ENCODE measurements around the gene ZSCAN26. TPM values are rescaled to one million over a fixed set of nuclear protein-coding genes. Genes with fewer than 3 reads are reported as not detected.
"Not testable (repeated sequence)": the region's sequence is repeated elsewhere in the genome, so short reads cannot be mapped to it uniquely, and the experiment has no call there.

ZSCAN26 gene
- total and polyA plus RNA-seq, 2 donors (not counting 1 experiment from before 2014, with no cell fraction given): 17.9 to 29.3 TPM

DNA sequence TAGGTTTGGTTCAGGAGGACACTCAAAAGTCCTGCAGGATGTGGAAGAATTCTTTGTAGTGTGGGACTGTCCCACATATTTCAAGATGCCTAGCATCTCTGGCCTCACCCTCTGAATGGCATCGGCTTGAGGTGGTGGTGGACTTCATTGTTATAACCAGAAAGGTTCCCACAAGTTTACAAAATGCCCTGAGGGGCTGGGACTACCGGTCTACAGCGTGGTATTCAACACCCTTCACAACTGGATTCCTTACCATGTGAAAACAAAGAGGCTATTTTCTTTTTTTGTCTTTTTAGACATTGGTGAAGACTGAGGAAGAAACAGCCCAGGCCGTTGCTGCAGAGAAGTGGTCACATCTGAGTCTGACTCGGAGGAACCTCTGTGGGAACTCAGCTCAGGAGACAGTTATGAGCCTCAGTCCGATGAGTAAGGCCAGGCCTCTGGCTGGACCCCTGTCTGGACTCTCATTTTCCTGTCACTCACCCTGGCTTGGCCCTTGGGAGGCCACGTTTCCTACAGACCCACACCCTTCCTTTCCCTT is 29.6 kb downstream of the ZSCAN26 start:
- H3K79me2 ChIP-seq (ENCODE audit: control insufficient read depth, insufficient read depth, low read length): no peaks in the 10 kb centered on the region
- 96% methylated on average over 4 of the region's 7 CpGs for WGBS (ENCODE audit: insufficient coverage)
- ATAC-seq (ENCODE audit: low read depth) (no peak), DNase-seq (no peak)
- intact Hi-C loops (cut with micrococcal nuclease): no loop called here
- H3K9me3 ChIP-seq (ENCODE audit: control extremely low read depth in 1 of 3, control insufficient read depth in 2 of 3, insufficient read depth in 1 of 3, low read length in 2 of 3): no peaks in the 10 kb centered on the region
- Mint-ChIP-seq H3K4me3 (no peak overlapping the region), H3K27me3 (no peaks in the 10 kb centered on the region), H3K27ac (no peak overlapping the region), H3K9me3 (ENCODE audit: insufficient read depth) (no peaks in the 10 kb centered on the region), H3K4me1 (no peaks in the 10 kb centered on the region)
- CTCF ChIA-PET: no interaction called here
- TF ChIP-seq, protein P1, sequence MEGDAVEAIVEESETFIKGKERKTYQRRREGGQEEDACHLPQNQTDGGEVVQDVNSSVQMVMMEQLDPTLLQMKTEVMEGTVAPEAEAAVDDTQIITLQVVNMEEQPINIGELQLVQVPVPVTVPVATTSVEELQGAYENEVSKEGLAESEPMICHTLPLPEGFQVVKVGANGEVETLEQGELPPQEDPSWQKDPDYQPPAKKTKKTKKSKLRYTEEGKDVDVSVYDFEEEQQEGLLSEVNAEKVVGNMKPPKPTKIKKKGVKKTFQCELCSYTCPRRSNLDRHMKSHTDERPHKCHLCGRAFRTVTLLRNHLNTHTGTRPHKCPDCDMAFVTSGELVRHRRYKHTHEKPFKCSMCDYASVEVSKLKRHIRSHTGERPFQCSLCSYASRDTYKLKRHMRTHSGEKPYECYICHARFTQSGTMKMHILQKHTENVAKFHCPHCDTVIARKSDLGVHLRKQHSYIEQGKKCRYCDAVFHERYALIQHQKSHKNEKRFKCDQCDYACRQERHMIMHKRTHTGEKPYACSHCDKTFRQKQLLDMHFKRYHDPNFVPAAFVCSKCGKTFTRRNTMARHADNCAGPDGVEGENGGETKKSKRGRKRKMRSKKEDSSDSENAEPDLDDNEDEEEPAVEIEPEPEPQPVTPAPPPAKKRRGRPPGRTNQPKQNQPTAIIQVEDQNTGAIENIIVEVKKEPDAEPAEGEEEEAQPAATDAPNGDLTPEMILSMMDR (IDR thresholded peaks at IDR 0.05): no peak
- no peak for TF ChIP-seq EZH2 (IDR thresholded peaks at IDR 0.05; ENCODE audit: borderline replicate concordance, insufficient read depth, low read depth, low read length, poor library complexity, severe bottlenecking)
- H3K9ac ChIP-seq (ENCODE audit: low read length): no peak overlapping the region
- no peak overlapping the region for H3K27ac ChIP-seq (ENCODE audit: low read length in 2 of 2)
- no peaks in the 10 kb centered on the region for H3K27me3 ChIP-seq (replicated peaks in 1 of 4; ENCODE audit: control extremely low read depth in 1 of 4, control insufficient read depth in 3 of 4, insufficient read depth in 4 of 4, low read length in 3 of 4)
- no peaks in the 10 kb centered on the region for H3K36me3 ChIP-seq (replicated peaks in 1 of 2; ENCODE audit: control extremely low read depth in 1 of 2, control insufficient read depth in 1 of 2, extremely low read depth in 1 of 2, insufficient read depth in 2 of 2, low read length in 1 of 2)
- no peak overlapping the region for H3K4me2 ChIP-seq (replicated peaks; ENCODE audit: low read depth, low read length, poor library complexity, severe bottlenecking)
- POLR2A ChIA-PET: no interaction called here
- no peak overlapping the region for H2AFZ ChIP-seq (ENCODE audit: insufficient read depth, low read depth, low read length, poor library complexity, severe bottlenecking)
- H4K20me1 ChIP-seq (ENCODE audit: control insufficient read depth, insufficient read depth, low read length, poor library complexity, severe bottlenecking): no peaks in the 10 kb centered on the region
- no peak overlapping the region for H3K4me3 ChIP-seq (ENCODE audit: control extremely low read depth in 1 of 5, extremely low read depth in 1 of 5, insufficient read depth in 1 of 5, low read depth in 2 of 5, low read length in 4 of 5)
- H3K4me1 ChIP-seq (ENCODE audit: control insufficient read depth in 2 of 2, insufficient read depth in 2 of 2, low read length in 2 of 2): no peaks in the 10 kb centered on the region

DNA sequence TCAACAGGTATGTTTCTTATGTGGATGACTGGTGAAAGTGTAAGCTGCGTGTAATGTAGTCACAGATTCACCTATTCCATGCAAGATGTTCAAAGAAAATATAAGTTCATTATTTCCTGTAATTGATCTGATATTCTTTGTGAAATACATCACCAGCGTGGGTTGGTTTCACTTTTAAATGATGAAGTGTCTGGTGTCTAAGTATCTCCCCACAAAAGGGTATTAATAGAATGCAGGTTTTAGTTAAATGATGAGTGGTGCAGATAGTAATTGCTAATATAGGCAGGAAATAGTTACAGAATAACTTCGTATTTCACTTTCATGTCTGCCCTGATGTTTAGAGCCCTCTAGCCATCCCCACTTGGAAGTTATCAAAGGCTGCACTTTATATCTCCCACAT is 36.6 kb downstream of the ZSCAN26 start:
- intact Hi-C loops (cut with micrococcal nuclease): no loop called here
- no peaks in the 10 kb centered on the region for H3K27me3 ChIP-seq (replicated peaks in 1 of 4; ENCODE audit: control extremely low read depth in 1 of 4, control insufficient read depth in 3 of 4, insufficient read depth in 4 of 4, low read length in 3 of 4)
- Mint-ChIP-seq H3K9me3 (ENCODE audit: insufficient read depth) (no peaks in the 10 kb centered on the region), H3K4me3 (no peak overlapping the region), H3K27ac (no peak overlapping the region), H3K4me1 (peaks cover 8% of the 10 kb centered on the region), H3K27me3 (no peaks in the 10 kb centered on the region)
- CTCF ChIA-PET: no interaction called here
- DNase-seq: no peak
- H3K27ac ChIP-seq (ENCODE audit: low read length in 2 of 2): no peak overlapping the region
- no peak overlapping the region for H3K9ac ChIP-seq (ENCODE audit: low read length)
- TF ChIP-seq EZH2 (IDR thresholded peaks at IDR 0.05; ENCODE audit: borderline replicate concordance, insufficient read depth, low read depth, low read length, poor library complexity, severe bottlenecking): no peak
- TF ChIP-seq, protein P1 (IDR thresholded peaks at IDR 0.05): no peak
- H3K4me2 ChIP-seq (replicated peaks; ENCODE audit: low read depth, low read length, poor library complexity, severe bottlenecking): no peak overlapping the region
- H3K9me3 ChIP-seq (ENCODE audit: control extremely low read depth in 1 of 3, control insufficient read depth in 2 of 3, insufficient read depth in 1 of 3, low read length in 2 of 3): no peaks in the 10 kb centered on the region
- H3K36me3 ChIP-seq (replicated peaks in 1 of 2; ENCODE audit: control extremely low read depth in 1 of 2, control insufficient read depth in 1 of 2, extremely low read depth in 1 of 2, insufficient read depth in 2 of 2, low read length in 1 of 2): no peaks in the 10 kb centered on the region
- POLR2A ChIA-PET: no interaction called here
- ATAC-seq (ENCODE audit: low read depth): no peak
- H3K4me3 ChIP-seq (ENCODE audit: control extremely low read depth in 1 of 5, extremely low read depth in 1 of 5, insufficient read depth in 1 of 5, low read depth in 2 of 5, low read length in 4 of 5): no peak overlapping the region
- H3K4me1 ChIP-seq (ENCODE audit: control insufficient read depth in 2 of 2, insufficient read depth in 2 of 2, low read length in 2 of 2): no peaks in the 10 kb centered on the region
- H4K20me1 ChIP-seq (ENCODE audit: control insufficient read depth, insufficient read depth, low read length, poor library complexity, severe bottlenecking): no peaks in the 10 kb centered on the region
- no peak overlapping the region for H2AFZ ChIP-seq (ENCODE audit: insufficient read depth, low read depth, low read length, poor library complexity, severe bottlenecking)
- H3K79me2 ChIP-seq (ENCODE audit: control insufficient read depth, insufficient read depth, low read length): no peaks in the 10 kb centered on the region
- WGBS (ENCODE audit: insufficient coverage): no CpG with 5 or more reads among the region's 3 CpGs

DNA sequence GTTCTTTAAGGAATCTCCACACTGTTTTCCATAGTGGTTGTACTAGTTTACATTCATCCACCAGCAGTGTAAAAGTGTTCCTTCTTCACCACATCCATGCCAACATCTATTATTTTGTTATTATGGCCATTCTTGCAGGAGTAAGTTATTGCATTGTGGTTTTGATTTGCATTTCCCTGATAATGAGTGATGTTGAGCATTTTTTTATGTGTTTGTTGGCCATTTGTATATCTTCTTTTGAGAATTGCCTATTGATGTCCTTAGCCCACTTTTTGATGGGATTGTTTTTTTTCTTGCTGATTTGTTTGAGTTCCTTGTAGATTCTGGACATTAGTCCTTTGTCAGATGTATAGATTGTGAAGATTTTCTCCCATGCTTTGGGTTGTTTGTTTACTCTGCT is 39.4 kb downstream of the ZSCAN26 start:
- H2AFZ ChIP-seq (ENCODE audit: insufficient read depth, low read depth, low read length, poor library complexity, severe bottlenecking); ATAC-seq (ENCODE audit: low read depth); H3K9me3 ChIP-seq (ENCODE audit: control extremely low read depth in 1 of 3, control insufficient read depth in 2 of 3, insufficient read depth in 1 of 3, low read length in 2 of 3); CTCF ChIA-PET; H3K27me3 ChIP-seq (replicated peaks in 1 of 4; ENCODE audit: control extremely low read depth in 1 of 4, control insufficient read depth in 3 of 4, insufficient read depth in 4 of 4, low read length in 3 of 4); H3K9ac ChIP-seq (ENCODE audit: low read length); H3K36me3 ChIP-seq (replicated peaks in 1 of 2; ENCODE audit: control extremely low read depth in 1 of 2, control insufficient read depth in 1 of 2, extremely low read depth in 1 of 2, insufficient read depth in 2 of 2, low read length in 1 of 2); H4K20me1 ChIP-seq (ENCODE audit: control insufficient read depth, insufficient read depth, low read length, poor library complexity, severe bottlenecking); POLR2A ChIA-PET; H3K4me1 Mint-ChIP-seq; H3K79me2 ChIP-seq (ENCODE audit: control insufficient read depth, insufficient read depth, low read length); H3K27ac ChIP-seq (ENCODE audit: low read length in 2 of 2); H3K4me1 ChIP-seq (ENCODE audit: control insufficient read depth in 2 of 2, insufficient read depth in 2 of 2, low read length in 2 of 2); intact Hi-C loops (cut with micrococcal nuclease); H3K27ac Mint-ChIP-seq; H3K4me3 ChIP-seq (ENCODE audit: control extremely low read depth in 1 of 5, extremely low read depth in 1 of 5, insufficient read depth in 1 of 5, low read depth in 2 of 5, low read length in 4 of 5); H3K4me3 Mint-ChIP-seq; H3K9me3 Mint-ChIP-seq (ENCODE audit: insufficient read depth); H3K27me3 Mint-ChIP-seq; H3K4me2 ChIP-seq (replicated peaks; ENCODE audit: low read depth, low read length, poor library complexity, severe bottlenecking); DNase-seq: not testable (repeated sequence)

All from B cell (primary cell).